Endothelial cell of umbilical vein (primary cell): ENCODE measurements around the gene SYNDIG1.

ENCODE experiments used
- JUN ChIP-seq: IDR thresholded peaks from 2 replicates; pipeline ENCODE4 v1.6.1; 2011; ENCODE audit warnings: borderline replicate concordance, low read depth; ENCODE audit not compliant: insufficient read length, insufficient read depth
- POLR2A ChIP-seq: IDR thresholded peaks from 2 replicates; pipeline ENCODE4 v1.6.1; 2012; ENCODE audit warnings: low read depth, mild to moderate bottlenecking, control low read depth, low read length
- TF ChIP-seq, protein P1 (sequence below), 2 donors: IDR thresholded peaks; 1 replicate in 1 of 2; 2 replicates in 1 of 2; pipeline ENCODE4 v1.5.1; 2011; ENCODE audit warnings: low read length in 2 of 2, mild to moderate bottlenecking in 2 of 2, moderate library complexity in 2 of 2, control low read depth in 1 of 2, inconsistent platforms in 1 of 2, low read depth in 1 of 2; ENCODE audit not compliant: insufficient read depth in 1 of 2; ENCODE audit errors: extremely low read depth in 1 of 2

GRCh38 chr20:24431279-24432045, 38.0 kb upstream of the SYNDIG1 start:
- TF ChIP-seq, protein P1, sequence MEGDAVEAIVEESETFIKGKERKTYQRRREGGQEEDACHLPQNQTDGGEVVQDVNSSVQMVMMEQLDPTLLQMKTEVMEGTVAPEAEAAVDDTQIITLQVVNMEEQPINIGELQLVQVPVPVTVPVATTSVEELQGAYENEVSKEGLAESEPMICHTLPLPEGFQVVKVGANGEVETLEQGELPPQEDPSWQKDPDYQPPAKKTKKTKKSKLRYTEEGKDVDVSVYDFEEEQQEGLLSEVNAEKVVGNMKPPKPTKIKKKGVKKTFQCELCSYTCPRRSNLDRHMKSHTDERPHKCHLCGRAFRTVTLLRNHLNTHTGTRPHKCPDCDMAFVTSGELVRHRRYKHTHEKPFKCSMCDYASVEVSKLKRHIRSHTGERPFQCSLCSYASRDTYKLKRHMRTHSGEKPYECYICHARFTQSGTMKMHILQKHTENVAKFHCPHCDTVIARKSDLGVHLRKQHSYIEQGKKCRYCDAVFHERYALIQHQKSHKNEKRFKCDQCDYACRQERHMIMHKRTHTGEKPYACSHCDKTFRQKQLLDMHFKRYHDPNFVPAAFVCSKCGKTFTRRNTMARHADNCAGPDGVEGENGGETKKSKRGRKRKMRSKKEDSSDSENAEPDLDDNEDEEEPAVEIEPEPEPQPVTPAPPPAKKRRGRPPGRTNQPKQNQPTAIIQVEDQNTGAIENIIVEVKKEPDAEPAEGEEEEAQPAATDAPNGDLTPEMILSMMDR (IDR thresholded peaks at IDR 0.05; ENCODE audit: extremely low read depth in 1 of 2, insufficient read depth in 1 of 2, low read depth in 1 of 2, low read length in 2 of 2), result no peak
- TF ChIP-seq JUN, result no peak
- TF ChIP-seq POLR2A, result no peak
